ENCODE measurements around the gene PINK1.
A peak's percentile ranks its signal among the peaks of the same experiment; 100 is the strongest.

The PINK1 gene

DNA sequence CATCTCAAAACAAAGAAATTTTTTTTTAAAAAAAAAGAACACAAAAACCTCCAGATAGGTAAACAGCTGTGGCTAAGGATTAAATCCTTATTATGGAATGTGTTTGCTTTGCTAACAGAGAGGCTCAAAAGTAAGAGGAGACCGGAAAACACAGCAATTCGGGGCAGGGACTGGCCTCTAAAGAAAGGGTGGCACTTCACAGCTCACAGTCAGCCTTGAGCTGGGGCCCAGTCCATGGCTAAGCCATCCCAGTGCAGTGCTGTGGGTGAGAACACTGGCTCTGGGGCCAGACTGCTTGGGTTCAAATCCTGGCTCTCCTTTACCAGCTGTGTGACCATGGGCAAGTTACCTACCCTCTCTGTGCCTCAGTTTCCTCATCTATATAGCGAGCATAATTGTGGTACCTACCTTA lies 56.4 kb downstream of the PINK1 start:
- ATAC-seq (no peak), DNase-seq (no peak)
- Mint-ChIP-seq H3K4me3 (no peak overlapping the region), H3K27ac (no peak overlapping the region), H3K36me3 (ENCODE audit: low read depth) (no peaks in the 10 kb centered on the region), H3K4me1 (no peaks in the 10 kb centered on the region), H3K9me3 (no peaks in the 10 kb centered on the region), H3K27me3 (no peaks in the 10 kb centered on the region)

DNA sequence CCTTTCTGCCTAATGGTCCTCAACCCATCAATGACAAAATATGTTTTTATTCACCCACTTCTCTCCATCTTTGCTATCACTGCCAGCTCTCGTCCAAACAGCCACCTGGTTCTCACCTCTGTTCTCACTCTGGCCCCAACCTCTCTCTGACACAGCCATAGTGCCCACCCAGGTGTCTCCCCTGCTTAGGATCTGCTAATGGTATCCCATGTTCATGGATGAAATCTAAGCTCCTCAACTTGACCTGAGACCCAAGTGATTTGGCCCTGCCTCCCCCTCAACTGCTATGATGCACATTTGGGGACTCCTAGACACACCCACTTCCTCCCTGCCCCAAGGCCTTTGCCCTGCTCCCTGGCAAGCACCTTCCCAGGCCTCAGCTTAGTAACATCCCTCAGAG lies 58.6 kb downstream of the PINK1 start:
- Mint-ChIP-seq H3K36me3 (ENCODE audit: low read depth) (no peaks in the 10 kb centered on the region), H3K27ac (no peak overlapping the region), H3K9me3 (no peaks in the 10 kb centered on the region), H3K4me1 (peaks cover 4% of the 10 kb centered on the region), H3K27me3 (no peaks in the 10 kb centered on the region), H3K4me3 (no peak overlapping the region)
- ATAC-seq (no peak), DNase-seq (no peak)

DNA sequence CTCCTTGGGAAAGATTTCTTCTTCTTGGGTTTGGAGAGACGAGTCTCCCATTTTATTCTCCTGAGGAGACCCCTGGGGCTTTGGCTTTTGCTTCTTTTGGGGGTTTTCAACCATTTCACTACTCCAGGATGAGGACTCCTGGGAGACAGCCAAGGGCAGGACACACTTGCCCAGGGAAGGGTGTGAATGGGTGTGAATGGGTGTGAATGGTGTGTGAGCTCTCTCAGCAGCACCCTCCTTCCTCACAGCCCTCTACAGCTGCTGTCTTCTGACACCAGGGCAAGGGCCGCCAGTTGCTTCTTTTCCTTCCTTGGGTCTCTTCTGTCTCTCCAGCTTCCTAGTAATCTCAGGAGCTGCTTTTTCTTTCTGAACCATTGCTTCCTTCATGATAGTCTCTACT lies 60.4 kb downstream of the PINK1 start:
- no peak overlapping the region for H3K27ac Mint-ChIP-seq
- no peaks in the 10 kb centered on the region for H3K9me3 Mint-ChIP-seq
- no peak for DNase-seq
- H3K4me3 Mint-ChIP-seq: no peak overlapping the region
- H3K27me3 Mint-ChIP-seq: no peaks in the 10 kb centered on the region
- no peak for ATAC-seq
- H3K4me1 Mint-ChIP-seq: peaks cover 4% of the 10 kb centered on the region
- H3K36me3 Mint-ChIP-seq (ENCODE audit: low read depth): no peaks in the 10 kb centered on the region

DNA sequence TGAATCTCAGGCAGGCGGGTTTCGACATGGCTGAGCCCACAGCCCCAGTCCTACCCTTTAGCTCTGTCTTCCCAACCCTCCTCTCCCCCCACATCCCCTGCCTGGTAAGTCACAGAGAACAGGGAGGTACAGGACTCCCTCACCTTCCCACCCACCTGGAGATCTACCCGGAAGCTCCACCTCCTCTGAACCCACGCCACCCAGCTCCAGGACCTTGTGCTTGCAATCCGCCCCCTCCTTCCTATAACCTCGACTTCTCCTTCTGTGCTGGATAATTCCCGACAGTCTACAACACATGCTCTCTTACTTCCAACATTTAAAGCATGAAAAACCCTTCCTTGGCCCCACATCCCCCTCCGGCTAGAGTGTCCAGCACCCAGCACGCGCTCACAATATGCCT lies 62.3 kb downstream of the PINK1 start:
- DNase-seq (no peak), ATAC-seq (no peak)
- Mint-ChIP-seq H3K36me3 (ENCODE audit: low read depth) (no peaks in the 10 kb centered on the region), H3K9me3 (no peaks in the 10 kb centered on the region), H3K27ac (no peak overlapping the region), H3K4me3 (no peak overlapping the region), H3K27me3 (no peaks in the 10 kb centered on the region), H3K4me1 (peaks cover 4% of the 10 kb centered on the region)

DNA sequence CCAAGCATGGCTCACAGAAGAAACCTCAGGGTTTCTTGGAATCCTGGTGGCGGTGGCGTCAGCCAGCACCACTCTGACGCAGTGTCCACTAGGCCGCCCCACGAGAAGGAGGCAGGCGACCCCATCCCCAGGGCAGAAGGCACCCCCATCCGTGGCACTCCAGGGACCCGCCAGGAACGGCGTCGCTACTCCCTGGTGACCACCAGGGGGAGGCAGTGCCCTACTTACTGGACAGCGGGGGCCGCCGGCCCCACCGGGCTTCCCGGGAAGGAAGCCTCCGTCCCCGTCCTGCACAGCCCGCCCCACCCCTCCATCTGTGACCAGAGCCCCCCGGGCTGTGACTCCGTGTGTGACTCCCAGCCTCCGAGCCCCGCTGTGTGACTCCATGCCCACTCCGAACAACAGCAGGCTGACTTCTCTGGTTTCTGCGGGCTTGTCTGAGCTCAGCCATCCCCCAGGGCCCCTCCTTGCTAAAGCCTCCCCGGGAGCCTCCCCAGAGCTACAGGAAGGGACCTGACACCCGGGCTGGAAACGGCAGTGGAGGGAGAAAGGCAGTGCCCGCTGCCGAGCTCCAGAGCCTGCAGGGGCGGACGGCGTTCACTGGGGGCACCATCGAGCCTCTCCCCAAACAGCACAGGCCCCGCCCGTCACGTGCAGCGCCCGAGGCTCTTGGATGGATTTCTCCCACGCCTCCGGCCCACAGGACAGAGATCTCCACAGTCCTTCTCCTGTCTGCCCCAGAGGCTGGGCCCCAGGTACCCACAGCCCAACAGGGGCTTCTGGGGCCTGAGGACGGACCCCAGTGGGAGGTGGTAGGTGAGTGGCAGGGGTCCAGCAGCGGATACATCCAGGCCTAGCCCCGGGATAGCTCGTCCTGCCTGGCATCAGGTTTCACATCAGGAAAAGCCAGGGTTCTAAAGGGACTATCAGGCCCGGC lies 63.4 kb downstream of the PINK1 start:
- peak overlapping the region; percentile 77 for H3K4me3 Mint-ChIP-seq
- peak; percentile 89 for ATAC-seq
- no peak overlapping the region for H3K27ac Mint-ChIP-seq
- no peaks in the 10 kb centered on the region for H3K9me3 Mint-ChIP-seq
- H3K4me1 Mint-ChIP-seq: peaks cover 4% of the 10 kb centered on the region
- H3K36me3 Mint-ChIP-seq (ENCODE audit: low read depth): no peaks in the 10 kb centered on the region
- H3K27me3 Mint-ChIP-seq: no peaks in the 10 kb centered on the region
- DNase-seq: peak; percentile 79

DNA sequence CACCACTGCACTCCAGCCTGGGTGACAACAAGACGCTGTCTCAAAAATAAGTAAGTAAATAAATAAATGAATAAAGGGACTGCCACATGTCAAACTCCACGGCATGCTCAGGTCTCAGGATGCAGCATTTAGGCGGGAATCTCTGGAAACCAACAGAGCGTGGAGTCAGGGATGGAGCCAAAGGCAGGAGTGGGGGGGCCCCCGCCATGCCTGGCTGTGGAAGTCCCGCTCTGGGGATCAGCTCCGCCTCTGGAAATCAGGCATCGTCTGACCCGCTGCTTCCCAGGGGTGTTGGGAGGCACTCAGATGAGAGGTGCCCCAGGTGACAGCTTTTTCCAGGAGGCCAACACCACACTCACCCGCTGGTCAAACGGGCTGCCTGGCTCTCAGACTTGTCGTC lies 64.3 kb downstream of the PINK1 start:
- DNase-seq (no peak), ATAC-seq (no peak)
- no peak overlapping the region for H3K4me3 Mint-ChIP-seq
- H3K36me3 Mint-ChIP-seq (ENCODE audit: low read depth): no peaks in the 10 kb centered on the region
- no peaks in the 10 kb centered on the region for H3K9me3 Mint-ChIP-seq
- H3K27ac Mint-ChIP-seq: no peak overlapping the region
- no peaks in the 10 kb centered on the region for H3K27me3 Mint-ChIP-seq
- peaks cover 4% of the 10 kb centered on the region for H3K4me1 Mint-ChIP-seq

DNA sequence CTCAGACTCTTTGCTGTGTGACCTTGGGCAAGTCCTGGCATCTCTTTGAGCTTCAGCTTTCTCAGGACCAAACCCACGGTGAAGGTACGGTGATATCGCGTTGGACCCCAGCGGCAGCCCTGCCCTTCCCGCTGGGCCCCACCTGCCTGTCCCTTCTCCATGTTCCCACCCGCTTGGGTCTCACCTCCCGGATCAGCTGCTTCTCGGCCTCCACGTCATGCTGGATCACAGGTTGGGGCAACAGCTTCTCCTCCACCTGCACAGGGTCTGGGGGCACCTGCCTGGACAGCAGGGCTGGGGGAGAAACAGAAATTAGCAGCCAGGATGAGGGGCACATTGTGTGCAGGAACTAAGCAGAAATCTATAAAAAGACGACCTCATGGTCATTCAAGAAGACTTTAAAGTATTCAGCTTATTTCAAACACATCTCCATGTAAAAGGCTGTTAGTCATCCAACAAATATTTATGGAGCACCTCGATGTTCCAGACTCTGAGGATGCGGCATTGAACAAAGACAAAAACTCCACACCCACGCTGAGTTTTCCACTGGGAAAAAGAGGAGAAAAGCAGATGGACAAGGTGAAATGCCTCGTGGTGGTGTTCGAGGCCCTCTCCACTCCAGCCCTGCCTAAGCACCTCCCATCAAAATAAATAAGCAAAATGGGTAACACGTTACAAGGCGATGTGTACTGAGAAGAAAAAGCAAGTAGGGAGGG lies 65.1 kb downstream of the PINK1 start:
- no peak for ATAC-seq
- Mint-ChIP-seq H3K9me3 (no peaks in the 10 kb centered on the region), H3K4me3 (no peak overlapping the region), H3K4me1 (peaks cover 4% of the 10 kb centered on the region), H3K27ac (no peak overlapping the region), H3K27me3 (peaks cover 3% of the 10 kb centered on the region), H3K36me3 (ENCODE audit: low read depth) (no peaks in the 10 kb centered on the region)
- DNase-seq: no peak

DNA sequence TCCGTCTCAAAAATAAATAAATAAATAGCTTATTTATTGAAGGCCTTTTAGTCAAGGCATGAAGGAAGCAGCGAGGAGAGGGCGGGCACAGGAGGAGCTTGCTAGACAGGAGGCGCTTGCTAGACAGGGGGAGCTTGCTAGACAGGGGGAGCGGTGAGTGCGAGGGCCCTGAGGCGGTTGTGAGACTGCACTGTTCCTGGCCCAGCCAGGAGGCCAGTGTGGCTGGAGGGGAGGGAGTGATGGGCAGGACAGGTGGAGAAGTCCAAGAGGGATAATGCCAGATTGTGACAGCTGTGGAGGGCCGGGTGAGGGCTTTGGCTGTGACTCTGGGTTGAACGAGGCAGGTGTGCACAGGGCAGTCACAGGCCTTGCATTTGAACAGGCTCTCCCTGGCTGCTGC lies 66.3 kb downstream of the PINK1 start:
- H3K9me3 Mint-ChIP-seq: no peaks in the 10 kb centered on the region
- ATAC-seq (no peak), DNase-seq (no peak)
- H3K27me3 Mint-ChIP-seq: peaks cover 3% of the 10 kb centered on the region
- H3K27ac Mint-ChIP-seq: no peak overlapping the region
- H3K36me3 Mint-ChIP-seq (ENCODE audit: low read depth): no peaks in the 10 kb centered on the region
- no peak overlapping the region for H3K4me3 Mint-ChIP-seq
- peaks cover 4% of the 10 kb centered on the region for H3K4me1 Mint-ChIP-seq

DNA sequence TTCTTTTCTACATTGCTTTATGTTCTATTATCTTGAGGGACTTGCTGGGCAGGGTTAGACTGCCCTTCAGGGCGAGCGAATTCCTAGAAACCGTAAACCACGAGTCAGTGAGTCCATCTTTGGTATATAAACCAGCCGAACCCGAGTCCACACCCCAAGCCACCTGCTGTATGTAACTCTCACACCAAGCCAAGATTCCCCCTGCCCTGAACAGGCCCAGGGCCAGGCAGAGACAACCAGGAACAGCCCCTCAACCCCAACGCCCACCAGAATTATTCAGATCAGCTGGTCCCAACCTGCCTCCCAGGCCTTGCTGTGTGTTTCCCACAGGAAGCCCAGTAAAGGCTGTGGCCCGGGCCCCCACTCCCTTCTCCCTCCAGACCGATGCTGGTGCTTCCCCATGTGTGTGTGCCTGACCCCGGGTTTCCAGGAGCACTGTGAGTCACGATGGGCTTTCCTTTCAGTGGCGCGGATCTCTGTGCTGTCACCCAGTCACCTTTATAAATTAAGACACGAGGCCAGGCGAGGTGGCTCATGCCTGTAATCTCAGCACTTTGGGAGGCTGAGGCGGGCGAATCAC lies 67.5 kb downstream of the PINK1 start:
- Mint-ChIP-seq H3K9me3 (no peaks in the 10 kb centered on the region), H3K4me3 (no peak overlapping the region), H3K27ac (no peak overlapping the region), H3K27me3 (peaks cover 3% of the 10 kb centered on the region), H3K4me1 (peaks cover 4% of the 10 kb centered on the region), H3K36me3 (ENCODE audit: low read depth) (no peaks in the 10 kb centered on the region)
- ATAC-seq: no peak
- DNase-seq: no peak

All from activated naive CD8-positive, alpha-beta T cell treated with anti-CD3 and anti-CD28 coated beads, Interleukin-2, amount 50 U/mL, for 24 hours (primary cell).